D341Med (cell line): Measurements from ENCODE around the gene UBALD1.
A peak's percentile ranks its signal among the peaks of the same experiment; 100 is the strongest.

Experiments
- DNase-seq: peaks from one replicate; pipeline ENCODE4 v3.0.0; 2012; ENCODE audit warnings: low spot score

Gene UBALD1

DNA sequence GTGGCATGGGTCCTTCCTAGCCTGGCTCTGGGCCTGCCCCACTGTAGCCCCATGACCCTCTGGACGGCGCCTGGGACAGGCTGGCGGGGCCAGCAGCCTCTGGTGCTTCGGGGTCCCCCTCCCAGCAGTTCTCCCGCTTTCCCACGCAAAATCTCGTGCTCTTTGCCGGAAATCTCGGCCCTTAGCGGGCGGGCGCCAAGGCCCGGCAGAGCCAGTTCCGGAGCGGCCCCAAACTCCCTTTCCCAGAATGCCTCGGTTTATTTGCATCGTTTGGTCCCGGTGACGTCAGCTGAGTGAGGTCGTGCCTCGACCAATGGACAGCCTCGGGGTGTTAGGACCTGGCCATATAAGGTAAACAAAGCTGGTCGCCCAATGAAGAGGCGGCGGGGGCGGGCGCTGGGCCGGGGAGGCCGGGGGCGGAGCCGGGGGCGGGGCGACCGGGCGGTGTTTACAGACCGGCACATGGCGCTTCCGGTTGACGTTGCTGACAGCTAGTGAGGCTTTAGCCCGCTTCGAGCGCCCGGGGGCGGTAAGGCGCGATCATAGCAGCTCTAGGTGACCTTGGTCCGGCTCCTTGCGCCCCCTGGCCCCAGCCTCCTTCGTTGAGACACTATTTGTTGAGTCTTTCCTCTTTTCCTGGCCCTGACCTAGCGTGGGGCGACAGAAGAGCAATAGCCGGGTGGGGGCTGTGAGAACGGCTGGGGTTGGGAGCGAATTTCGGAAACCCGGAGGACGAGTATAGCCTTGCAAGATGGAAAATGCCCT, 1.5 kb upstream of the UBALD1 start:
- peak; percentile 95 for DNase-seq

DNA sequence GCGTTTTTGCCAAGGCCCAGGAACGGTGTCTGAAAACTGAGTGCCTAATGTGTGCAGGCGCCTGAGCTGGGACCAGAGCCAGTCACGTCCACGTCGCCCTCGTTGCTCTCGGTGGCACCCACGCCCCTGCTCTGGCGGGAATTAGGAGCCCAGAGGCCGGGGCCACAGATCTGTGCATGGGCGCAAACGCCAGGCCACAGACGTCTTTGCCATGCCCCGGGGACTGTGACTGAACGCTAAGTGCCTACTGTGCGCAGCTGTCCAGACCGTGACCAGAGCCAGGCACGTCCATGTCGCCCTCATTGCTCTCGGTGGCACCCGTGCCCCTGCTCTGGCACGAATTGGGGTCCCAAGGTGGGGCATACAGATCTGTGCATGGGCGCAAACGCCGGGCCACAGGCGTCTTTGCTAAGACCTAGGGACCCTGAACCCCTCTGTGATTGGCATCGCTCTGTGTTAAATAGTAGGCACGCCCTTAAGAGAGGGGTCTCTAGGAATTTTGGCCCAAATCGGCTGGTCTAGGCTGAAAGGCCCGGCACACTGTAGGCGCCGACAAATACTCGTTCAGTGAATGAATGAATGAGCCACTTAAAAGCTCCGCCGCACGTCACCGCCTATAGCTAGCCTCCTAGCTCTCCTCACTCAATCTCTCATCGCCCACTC, 827 bp upstream of the UBALD1 start:
- no peak for DNase-seq

DNA sequence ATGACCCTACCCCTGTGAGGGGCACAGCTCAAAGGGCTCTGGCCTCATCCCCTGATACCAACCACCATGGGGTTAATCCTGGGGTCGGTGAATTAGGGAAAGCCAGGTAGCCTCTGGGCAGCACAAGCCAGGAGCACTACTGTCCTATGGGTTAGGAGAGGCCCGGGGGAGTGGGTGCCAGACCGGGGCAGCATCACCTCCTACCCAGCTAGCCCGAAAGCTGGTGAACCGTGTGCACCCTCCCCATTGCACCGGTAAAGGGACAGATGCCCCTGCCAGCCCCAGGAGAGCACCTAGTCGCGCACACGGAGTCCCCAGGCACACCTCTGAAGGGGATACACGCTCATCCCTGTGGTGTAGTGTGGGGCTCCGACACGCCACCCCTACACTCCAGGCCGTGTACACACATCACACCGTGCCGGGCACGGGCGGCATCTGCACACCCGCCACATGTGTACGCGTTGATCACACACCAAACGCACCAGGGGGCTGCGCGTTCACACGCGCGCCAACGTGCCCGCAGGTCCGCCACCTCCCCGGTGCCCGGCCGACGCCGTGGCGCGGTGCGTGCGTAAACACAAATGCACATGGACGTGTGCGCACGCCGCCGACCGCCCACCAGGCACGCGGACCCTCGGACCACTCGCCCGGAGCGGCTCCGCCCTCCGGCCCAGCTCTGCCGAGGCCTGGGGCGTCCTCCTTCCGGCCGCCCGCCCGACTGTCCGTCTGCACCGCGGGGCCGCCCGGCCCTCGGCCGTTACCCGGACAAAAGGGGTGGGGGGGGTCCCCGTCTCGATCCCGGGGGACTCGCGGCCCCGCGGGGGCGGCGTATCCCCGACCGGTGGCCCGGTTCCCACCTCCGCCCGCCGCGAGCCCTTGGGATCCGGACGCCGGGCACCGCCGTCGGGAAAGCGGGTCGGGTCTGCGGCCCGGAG, 785 bp downstream of the UBALD1 start:
- DNase-seq: peak; percentile 69

DNA sequence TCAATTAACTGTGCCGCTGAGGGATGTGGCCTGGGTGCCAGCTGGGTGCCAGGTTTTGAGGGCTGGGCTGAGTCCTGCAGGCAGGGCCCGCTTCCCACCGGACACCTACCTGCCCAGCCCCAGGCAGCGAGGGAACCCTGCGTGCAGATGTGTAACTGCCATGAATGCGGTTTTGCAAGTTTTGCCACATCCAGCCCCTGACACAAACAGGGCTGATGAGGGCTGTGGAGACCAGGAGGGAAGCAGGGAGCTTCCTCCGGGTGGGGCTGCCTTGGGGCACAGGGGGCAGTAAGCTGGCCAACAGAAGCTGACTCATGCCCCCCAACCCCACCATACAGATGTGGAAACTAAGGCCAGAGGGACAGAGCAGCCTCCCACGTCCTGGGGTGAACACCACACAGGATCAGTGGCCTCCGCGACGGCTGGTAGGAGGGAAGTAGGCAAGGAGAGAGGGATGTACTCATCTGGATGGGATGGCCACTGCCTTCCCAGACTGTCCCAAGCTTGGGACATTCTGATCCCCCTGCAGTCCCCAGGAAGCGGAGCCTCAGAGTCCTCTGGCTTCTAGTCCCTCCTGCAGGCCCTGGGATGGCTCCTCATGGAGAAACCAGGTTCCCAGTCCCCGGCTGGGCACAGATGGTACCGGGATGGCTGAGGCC, 1.6 kb downstream of the UBALD1 start:
- DNase-seq: no peak

DNA sequence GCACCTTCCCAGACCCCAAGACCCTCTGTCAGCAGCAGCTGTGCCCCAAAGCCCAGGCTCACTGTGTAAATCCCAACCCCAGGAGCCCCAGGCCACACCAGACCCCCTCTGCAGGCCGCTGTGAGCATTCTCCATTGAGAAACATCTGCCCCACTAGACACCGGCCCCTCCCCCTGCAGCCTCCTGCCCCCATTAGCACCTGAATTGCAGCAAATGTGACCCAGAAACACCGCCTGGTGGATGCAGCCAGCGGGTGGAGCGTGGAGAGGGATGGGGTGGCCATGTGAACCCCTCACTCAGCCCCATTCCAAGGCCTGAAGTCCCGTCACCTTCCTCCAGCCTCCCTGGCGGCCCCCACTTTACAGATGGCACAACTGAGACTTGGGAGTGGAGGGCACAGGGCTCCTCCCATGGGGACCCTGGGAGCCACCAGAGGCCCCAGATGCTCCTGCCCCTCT, 2.2 kb downstream of the UBALD1 start:
- no peak for DNase-seq

DNA sequence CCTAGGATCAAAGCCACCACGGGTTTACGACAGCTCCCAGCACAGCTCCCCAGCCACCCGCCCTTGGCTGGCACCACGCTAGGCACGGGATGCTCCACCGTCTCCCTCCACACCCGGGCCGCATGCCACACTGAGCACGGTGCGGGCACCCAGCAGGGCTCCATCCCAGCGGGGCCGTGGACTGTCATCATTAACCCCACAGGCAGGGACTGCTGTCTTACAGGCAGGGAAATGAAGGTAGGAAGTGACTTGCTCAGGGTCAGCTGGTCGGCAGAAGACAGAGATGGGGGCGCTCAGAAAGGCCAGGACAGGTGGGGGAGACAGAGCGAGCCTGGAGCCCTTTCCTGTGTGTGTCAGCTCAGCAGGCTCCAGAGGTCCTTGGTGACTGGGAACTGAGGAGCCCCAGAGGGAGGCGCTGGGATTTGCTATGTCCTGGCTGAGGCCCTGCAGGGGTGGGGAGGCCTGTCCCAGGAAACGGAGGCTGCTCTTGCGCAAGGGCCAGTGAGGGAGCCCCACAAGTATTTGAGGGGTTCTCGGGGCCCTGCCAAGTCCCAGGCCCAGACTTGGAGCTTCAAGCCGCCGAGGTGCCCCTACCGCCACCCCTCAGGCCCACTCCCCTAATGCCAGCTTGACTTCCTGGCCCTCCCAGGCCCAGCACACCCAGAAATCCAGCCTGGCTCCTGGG, 3.2 kb downstream of the UBALD1 start:
- DNase-seq: no peak

DNA sequence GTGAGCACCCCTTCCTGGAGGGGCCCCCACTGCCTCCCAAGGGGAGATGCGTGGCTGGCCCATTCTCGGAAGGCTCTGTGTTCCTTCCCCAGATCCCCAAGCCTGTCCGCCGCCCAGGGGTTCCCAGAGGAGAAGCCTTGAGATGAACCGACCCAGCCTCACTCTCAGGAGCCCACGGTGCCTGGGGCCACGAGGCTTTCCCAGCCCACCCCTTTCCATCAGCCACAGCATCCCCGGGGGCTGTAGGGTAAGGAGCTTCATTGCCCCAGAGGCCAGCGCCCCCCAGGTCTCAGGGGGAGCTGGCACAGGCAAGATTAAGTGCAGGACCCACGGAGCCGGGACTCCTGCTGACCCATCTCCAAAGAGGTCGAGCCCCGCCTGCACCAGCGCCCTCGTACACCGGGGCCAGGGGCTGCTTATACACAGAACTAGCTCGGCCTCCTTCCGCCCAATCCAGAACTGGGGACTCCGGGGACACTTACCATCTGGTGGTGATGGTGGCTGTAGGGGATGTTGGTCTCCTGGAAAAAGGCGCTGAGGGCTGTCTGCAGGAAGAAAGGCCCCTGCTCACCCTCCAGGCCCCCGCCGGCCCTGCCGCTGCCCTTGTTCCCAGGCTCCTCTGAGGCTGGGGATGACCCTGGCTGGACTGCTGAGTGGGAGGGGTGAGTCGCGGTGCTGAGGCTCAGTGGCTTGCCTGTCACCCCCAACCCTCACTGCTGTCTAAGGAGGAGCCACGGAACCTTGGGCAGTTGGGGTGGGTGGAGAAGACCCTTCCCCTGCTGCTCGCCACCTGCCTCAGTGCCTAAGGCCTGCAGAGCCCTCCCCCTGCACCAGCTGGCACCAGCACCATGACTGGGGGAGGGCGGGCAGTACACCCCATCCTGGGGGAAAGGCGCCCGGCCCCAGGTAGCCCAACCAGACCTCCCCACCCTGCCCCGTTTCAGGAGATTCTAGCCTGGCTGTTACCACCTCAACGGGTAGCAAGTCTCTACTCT, 4.4 kb downstream of the UBALD1 start:
- DNase-seq: no peak

DNA sequence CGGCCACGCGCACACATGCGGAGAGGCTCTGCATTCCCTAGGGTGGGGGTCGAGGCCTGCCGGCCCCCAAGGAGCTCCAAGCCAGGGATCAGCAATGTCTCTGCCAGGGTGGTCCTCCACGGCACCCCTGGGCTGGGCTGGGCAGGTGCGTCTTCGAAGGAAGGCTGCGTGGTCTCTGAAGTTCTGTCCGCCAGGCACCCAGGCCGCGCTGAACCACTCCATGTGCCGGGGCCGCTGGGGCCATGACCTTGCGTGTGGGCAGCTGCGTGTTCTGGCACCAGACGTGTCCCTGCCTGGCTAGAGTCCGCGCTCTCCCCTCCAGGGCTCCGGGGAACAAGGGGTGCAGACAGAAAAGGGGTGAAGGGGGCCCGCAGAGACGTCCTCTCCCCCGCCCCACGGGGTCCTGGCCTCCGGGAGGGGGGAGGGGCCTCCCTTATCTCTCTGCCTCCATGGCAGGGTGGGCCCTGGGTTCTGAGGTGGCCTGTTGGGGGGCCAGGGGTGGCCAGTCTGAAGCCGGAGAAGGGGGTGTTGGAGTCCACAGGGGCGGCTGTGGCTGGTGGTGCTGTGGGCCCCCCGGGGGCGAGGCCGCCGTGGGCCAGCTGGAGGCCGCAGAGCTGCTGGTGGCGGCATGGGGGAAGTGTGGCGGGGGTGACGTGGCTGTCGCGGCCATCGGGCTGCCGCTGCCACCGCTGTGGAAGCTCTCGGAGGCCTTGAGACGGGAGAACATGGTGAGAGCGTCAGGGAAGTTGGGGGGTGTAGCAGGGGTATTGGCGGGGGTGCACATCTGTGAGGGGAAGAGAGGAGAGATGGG, 5.3 kb downstream of the UBALD1 start:
- DNase-seq: no peak

DNA sequence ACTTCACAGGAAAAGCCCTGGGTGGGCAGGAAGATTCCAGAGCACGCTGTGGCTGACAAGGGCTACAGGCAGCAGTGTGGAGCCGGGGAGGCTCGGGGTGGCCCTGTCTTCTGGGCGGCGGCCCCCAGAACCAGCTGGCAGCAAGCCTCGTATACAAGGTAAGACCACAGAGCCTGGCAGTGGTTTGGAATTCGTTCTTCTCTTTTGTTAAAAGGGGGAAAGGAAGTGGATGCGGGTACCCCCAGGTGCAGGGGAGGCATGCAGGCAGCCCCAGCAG, 6.0 kb downstream of the UBALD1 start:
- DNase-seq: no peak

DNA sequence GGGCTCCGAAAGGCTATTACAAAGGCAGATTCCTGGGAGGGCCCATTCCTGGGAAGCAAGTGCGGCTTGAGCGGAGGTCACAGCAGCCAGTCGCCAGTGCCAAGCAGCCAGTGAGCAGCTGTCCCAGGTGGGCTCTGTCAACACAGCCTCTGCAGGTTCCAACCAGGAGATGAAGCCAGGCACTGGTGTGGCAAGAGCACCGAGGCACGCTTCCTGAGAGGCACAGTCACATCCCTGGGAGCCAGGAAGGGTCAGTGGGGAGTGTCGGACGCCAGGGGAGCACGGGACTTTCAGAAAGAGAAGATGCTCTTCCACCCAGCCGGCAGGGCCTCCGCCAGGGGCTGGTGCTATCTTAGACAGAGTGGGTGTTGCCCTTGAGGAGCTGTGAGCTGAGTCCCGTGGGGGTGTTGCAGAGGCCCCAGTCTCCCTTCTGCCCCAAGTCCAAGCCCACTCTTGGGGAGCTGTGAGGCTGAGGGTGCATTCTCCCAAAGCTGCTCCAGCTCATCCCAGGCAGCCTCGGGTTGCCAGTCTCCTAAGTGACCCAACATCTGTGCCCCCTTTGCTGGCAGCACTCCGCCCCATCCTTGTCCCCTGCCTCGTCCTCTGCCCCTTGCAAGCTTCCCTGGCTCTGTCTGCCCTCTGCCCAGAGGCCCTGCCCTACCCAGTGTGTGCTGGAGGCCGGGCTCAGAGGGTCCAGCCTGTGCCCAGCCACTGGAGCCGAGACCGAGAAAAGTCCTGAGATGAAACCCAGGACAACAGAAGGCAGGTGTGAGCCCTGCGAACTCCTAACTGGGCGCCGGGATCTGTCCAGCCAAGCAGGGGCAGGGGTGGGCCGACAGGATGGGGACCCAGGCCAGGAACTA, 6.6 kb downstream of the UBALD1 start:
- DNase-seq: no peak

DNA sequence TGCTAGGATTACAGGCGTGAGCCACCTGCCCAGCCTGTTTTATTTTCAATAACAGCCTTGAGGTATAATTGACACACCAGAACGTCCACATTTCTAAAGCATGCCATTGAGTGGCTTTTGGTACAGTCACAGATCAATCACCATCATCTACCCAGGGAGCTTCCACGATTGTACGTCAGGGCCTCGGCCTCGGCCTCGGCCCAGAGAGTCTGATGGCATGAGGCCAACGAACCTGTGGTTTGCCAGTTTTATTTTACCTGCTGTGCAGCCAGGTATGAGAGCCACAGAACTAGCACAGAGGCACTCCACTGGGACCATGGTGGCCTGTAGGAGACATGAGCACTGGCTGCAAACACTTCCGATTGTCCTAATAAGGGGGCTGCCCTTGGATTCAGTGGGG, 8.3 kb downstream of the UBALD1 start:
- no peak for DNase-seq

DNA sequence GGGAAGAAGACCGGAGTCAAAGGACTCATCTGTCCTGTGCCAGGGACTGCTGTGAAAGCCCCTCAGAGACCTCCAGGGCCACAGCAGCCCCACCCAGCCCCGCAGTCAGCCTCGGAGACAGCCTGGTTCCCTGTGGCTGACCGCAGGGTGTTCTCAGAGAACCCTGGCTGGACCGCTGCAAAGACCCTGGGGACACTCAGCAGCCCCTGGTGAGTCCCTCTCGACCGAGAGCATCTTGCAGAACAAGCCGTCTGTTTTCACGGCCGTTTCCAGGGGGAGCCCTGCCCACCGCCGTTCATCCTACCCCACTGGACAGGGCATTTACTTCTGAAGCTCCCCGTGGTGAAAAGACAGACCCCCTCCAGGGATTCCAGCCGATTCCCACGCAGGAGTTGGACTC, 10.3 kb downstream of the UBALD1 start:
- no peak for DNase-seq

DNA sequence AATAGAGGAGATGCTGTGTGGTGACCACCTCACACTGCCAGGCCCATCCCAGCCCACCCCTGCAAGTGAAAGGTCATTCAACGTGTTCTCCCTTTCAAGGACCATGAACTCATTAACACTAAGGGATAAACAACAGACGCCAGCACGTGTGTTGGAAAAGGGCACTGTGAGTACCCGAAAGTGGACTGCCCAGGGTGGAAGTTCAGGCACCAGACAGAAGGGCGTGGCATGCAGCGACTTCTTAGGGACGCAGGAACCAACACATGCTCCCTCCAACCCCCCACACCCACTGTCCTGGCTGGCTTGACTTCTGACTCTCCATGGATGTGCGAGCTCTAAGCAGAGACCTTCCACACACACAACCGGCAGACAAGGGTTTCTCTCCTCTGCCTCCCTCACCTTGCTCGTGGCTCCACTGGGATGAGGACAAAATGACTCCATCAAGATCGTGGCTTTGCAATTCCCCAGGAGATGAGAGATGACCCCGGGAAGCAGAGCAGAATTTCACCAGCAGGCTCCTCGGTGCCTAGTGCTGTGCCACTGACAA, 11.0 kb downstream of the UBALD1 start:
- DNase-seq: no peak

DNA sequence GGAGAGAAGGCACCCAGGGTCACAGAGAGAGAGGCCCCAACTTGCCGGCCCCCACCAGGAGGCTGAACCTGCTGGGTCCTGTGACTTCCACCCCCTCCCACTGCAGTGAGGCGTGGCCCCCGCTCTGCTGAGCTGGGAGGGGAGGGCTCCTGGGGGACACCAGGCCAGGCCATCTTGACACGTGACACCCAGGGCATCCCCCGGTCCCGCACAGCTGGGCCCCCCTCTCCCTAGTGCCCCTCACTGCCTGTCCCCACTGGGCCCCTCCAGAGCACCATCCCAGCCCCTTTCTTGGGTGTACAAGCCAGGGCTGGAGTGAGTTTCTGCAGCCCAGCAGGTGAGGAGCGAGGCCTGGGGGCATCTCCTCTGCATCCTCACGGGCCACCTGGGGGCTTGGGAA, 12.4 kb downstream of the UBALD1 start:
- no peak for DNase-seq

DNA sequence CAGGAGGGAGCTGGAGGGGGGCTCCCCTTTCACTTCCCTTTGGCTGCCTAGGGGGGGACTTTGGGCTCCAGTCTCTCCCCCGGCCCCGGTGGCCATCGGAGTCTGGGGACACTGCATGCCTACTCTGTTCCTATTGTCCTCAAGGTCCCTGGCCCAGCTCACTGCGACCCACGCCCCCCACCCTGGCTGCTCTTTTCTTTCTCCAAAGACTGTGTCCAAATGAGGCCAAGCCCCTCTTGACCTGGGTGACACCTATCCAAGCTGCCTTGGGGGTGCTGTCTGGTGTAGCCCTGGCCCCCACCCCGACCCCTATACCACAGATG, 12.9 kb downstream of the UBALD1 start:
- no peak for DNase-seq

DNA sequence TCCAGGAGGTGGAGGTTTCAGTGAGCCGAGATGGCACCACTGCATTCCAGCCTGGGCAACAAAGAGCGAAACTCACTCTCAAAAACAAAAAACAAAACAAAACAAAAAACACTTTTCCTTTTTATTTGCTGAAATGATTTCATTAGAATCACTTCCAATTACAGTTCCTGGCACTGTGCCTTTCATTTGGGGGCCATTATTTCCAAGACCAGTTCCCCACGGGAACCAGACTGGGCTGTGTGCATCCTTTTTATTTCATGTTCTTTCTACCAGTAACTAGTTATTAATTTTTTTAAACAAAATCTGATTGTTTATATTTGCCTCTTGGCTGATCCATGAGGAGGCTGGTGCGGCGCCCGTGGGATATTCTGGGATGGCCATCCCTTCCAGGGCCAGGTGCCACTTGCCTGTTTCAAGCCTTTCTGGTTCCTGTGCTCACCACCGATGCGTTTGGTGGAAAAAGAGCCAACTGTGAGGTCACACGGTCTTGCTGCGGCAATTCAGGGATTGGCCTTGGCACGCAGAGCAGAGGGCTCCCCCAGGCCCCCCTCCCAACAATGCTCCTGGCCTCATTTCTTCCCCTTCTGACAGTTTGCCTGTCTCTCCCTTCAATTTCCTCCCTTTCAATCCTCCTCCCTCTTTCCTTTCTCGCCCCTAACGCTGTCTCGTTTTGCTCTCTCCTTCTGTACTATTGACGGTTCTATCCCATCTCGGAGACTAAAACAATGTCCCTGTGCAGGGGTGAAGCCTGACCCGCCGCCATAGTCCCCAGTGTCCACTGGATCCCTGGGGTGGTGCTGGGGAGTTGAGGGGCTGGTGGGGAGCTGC, 13.4 kb downstream of the UBALD1 start:
- no peak for DNase-seq

DNA sequence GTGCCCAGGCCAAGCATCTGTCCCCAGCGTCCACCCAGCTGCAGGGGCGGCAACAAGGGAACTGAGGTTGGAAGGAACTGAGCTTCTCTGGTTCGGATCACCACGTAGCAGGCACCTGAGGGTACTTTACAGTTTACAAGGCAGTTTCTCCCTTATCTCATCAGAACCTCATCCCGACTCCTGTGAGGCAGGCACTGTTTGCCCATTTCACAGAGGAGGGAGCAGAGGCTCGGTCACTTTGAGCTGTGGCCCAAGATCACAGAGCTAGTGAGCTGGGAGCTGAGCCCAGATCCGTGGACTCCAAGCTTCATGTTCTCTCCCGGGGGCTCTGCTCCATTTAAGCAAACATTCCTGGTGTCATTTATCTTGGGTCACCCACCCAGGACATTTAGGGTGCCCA, 15.1 kb downstream of the UBALD1 start:
- no peak for DNase-seq

DNA sequence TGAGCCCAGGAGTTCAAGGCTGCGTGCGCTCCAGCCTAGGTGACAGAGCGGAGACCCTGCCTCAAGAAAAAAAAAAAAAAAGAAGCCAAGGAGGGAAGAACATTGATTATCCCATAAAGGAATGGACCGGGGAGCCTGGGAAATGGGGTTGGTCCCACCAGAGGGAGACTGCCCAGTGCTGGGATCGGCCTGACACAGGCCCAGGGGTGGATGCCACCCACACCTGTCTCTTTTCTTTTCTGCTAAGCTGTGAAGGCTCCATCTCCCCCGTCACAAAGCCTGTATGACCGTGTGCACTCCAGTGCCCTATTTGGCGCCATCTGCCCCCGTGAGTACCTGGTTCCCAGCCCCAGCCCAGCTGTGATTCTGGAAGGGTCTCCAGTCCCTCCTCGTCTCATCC, 15.7 kb downstream of the UBALD1 start:
- no peak for DNase-seq
